Sigmoid colon (tissue), 3 donors: Measurements from ENCODE around the gene PLXNB2.
"Not testable (repeated sequence)": the region's sequence is repeated elsewhere in the genome, so short reads cannot be mapped to it uniquely, and the experiment has no call there.

Experiments
- CTCF ChIP-seq, 4 experiments: fragments of 450-650 bp in 3 of 4; fragments of 200-600 bp in 1 of 4; IDR thresholded peaks; one replicate each; pipeline ENCODE4 v1.5.1; 2016 to 2019; ENCODE audit warnings: antibody characterized with exemption in 4 of 4, mild to moderate bottlenecking in 3 of 4, moderate library complexity in 2 of 4
- POLR2A ChIP-seq, 2 donors: fragments of 450-650 bp; IDR thresholded peaks; one replicate each; pipeline ENCODE4 v1.6.1; 2016; ENCODE audit warnings: antibody characterized with exemption in 2 of 2, mild to moderate bottlenecking in 2 of 2, moderate library complexity in 2 of 2

- not testable (repeated sequence) for TF ChIP-seq CTCF, POLR2A (IDR thresholded peaks at IDR 0.05)
These were observed 34.1 kb downstream of the PLXNB2 start for GRCh38 chr22:50273352-50273751.
